Activated T-cell treated with anti-CD3 and anti-CD28 coated beads, Interleukin-2, amount 50 U/mL, for 48 hours (primary cell): Measurements from ENCODE around the gene TAB3.
"Not testable (repeated sequence)": the region's sequence is repeated elsewhere in the genome, so short reads cannot be mapped to it uniquely, and the experiment has no call there.

Experiments
- DNase-seq, 2 experiments: peaks; one replicate each; pipeline ENCODE4 v3.0.0-alpha.2; 2020

The TAB3 gene

GRCh38 chrX:30806187-30806728, 82.8 kb downstream of the TAB3 start:
- no peak for DNase-seq

- no peak for DNase-seq
Observed at GRCh38 chrX:30804462-30804861, 84.6 kb downstream of the TAB3 start.

GRCh38 chrX:30800901-30801300, 88.2 kb downstream of the TAB3 start:
- no peak for DNase-seq

- DNase-seq: no peak
Observed at GRCh38 chrX:30799327-30799726, 89.7 kb downstream of the TAB3 start.

- no peak for DNase-seq
Observed at GRCh38 chrX:30798810-30799209, 90.2 kb downstream of the TAB3 start.

- DNase-seq: not testable (repeated sequence)
Observed at GRCh38 chrX:30797301-30797700, 91.8 kb downstream of the TAB3 start.

- DNase-seq: no peak
Observed at GRCh38 chrX:30795981-30796958, 92.8 kb downstream of the TAB3 start.

- no peak for DNase-seq
Observed at GRCh38 chrX:30794497-30794896, 94.6 kb downstream of the TAB3 start.

GRCh38 chrX:30793767-30794103, 95.3 kb downstream of the TAB3 start:
- no peak for DNase-seq

- no peak for DNase-seq
Observed at GRCh38 chrX:30793075-30793766, 95.8 kb downstream of the TAB3 start.

GRCh38 chrX:30791296-30792278, 97.5 kb downstream of the TAB3 start:
- no peak for DNase-seq

GRCh38 chrX:30787012-30787411, 102.0 kb downstream of the TAB3 start:
- no peak for DNase-seq

- DNase-seq: no peak
Observed at GRCh38 chrX:30786374-30786773, 102.7 kb downstream of the TAB3 start.

GRCh38 chrX:30781711-30782444, 107.2 kb downstream of the TAB3 start:
- no peak for DNase-seq

- no peak for DNase-seq
Observed at GRCh38 chrX:30779453-30780030, 109.5 kb downstream of the TAB3 start.

- no peak for DNase-seq
Observed at GRCh38 chrX:30777575-30777974, 111.5 kb downstream of the TAB3 start.
